ENCODE measurements around the gene OR6P1.

DNA sequence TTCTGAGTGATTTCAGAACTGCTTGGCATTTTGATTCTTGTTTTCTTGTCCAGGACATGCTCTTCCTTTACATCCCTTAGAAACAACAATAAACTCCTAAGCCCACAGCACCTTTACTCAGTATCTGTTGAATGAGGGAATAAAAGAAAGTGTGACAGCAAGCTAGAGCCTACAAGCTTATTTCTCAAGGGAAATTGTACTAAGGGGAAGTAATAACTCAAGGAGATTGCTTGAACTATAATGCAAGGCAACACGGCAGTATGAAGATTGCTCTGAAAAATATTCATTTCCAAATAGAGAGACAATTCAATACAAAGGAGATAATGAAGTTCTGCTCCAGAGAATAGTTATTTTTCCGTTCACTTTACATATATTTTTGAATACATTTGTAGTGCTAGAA lies 6.5 kb downstream of the OR6P1 start:
- no peak for TF ChIP-seq POLR2A (IDR thresholded peaks at IDR 0.05; ENCODE audit: low read depth, low read length)
- no peak for TF ChIP-seq POLR2AphosphoS5 (IDR thresholded peaks at IDR 0.05; ENCODE audit: low read depth, low read length)
